SK-N-MC (cell line): ENCODE measurements around the gene HEPH.

Experiments
- EZH2 ChIP-seq: fragments of 200-600 bp; sonication (generic); IDR thresholded peaks from one replicate; pipeline ENCODE4 v1.6.1; 2017; ENCODE audit warnings: antibody characterized with exemption
- FOXP2 ChIP-seq: optimal IDR thresholded peaks from 2 replicates; pipeline ENCODE3; 2011; ENCODE audit warnings: mild to moderate bottlenecking, moderate library complexity; ENCODE audit not compliant: insufficient read depth; ENCODE audit errors: extremely low read length, control extremely low read depth

DNA sequence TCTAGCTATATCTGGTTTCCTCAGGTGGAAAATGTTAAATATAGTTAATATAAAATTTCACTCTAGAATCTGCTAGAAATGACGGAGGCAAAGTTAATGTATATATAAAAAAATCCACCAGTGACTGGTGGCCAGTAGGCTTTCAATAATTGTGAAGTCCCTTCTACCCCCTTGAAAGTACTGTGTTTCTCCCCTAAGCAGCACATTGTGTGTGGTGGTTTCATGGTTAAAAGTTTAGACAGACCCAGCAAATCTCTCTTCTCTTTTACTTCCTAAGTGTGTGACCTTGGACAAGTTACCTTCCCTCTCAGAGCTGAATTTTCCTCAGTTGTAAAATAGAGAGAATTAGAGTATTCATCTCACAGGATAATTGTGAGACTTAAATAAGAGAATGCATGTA, 600 bp upstream of the HEPH start:
- TF ChIP-seq EZH2 (no peak), FOXP2 (no peak)
